ENCODE results near the gene SH3RF3.

SH3RF3 gene

GRCh38 chr2:109454765-109455394 lies 325.9 kb downstream of the SH3RF3 start:
- no peak for DNase-seq (ENCODE audit: low spot score)

GRCh38 chr2:109455731-109456691 lies 327.0 kb downstream of the SH3RF3 start:
- DNase-seq (ENCODE audit: low spot score), result no peak

GRCh38 chr2:109456776-109457175 lies 327.8 kb downstream of the SH3RF3 start:
- no peak for DNase-seq (ENCODE audit: low spot score)

GRCh38 chr2:109457366-109457765 lies 328.4 kb downstream of the SH3RF3 start:
- DNase-seq (ENCODE audit: low spot score), result no peak

GRCh38 chr2:109457794-109458193 lies 328.8 kb downstream of the SH3RF3 start:
- no peak for DNase-seq (ENCODE audit: low spot score)

GRCh38 chr2:109458512-109458911 lies 329.5 kb downstream of the SH3RF3 start:
- no peak for DNase-seq (ENCODE audit: low spot score)

- no peak for DNase-seq (ENCODE audit: low spot score)
Measured at GRCh38 chr2:109459485-109459884, 330.5 kb downstream of the SH3RF3 start.

GRCh38 chr2:109460553-109461324 lies 331.7 kb downstream of the SH3RF3 start:
- DNase-seq (ENCODE audit: low spot score), result no peak

GRCh38 chr2:109463236-109463635 lies 334.2 kb downstream of the SH3RF3 start:
- DNase-seq (ENCODE audit: low spot score), result no peak

GRCh38 chr2:109463891-109464290 lies 334.9 kb downstream of the SH3RF3 start:
- no peak for DNase-seq (ENCODE audit: low spot score)

- no peak for DNase-seq (ENCODE audit: low spot score)
Measured at GRCh38 chr2:109466674-109467575, 337.9 kb downstream of the SH3RF3 start.

GRCh38 chr2:109467701-109468100 lies 338.7 kb downstream of the SH3RF3 start:
- no peak for DNase-seq (ENCODE audit: low spot score)

GRCh38 chr2:109468893-109469292 lies 339.9 kb downstream of the SH3RF3 start:
- DNase-seq (ENCODE audit: low spot score), result no peak

- no peak for DNase-seq (ENCODE audit: low spot score)
Measured at GRCh38 chr2:109471658-109472057, 342.7 kb downstream of the SH3RF3 start.

- no peak for DNase-seq (ENCODE audit: low spot score)
Measured at GRCh38 chr2:109472331-109472959, 343.4 kb downstream of the SH3RF3 start.

GRCh38 chr2:109472974-109473373 lies 344.0 kb downstream of the SH3RF3 start:
- no peak for DNase-seq (ENCODE audit: low spot score)

- DNase-seq (ENCODE audit: low spot score), result no peak
Measured at GRCh38 chr2:109473616-109474318, 344.8 kb downstream of the SH3RF3 start.

GRCh38 chr2:109474319-109474825 lies 345.4 kb downstream of the SH3RF3 start:
- DNase-seq (ENCODE audit: low spot score), result no peak

GRCh38 chr2:109475531-109476210 lies 346.7 kb downstream of the SH3RF3 start:
- DNase-seq (ENCODE audit: low spot score), result no peak

Measured in LoVo (cell line).